H9 (cell line): Measurements from ENCODE around the gene CAMTA1. TPM values are rescaled to one million over a fixed set of nuclear protein-coding genes. Genes with fewer than 3 reads are reported as not detected.
A peak's percentile ranks its signal among the peaks of the same experiment; 100 is the strongest.

Experiments used
- DNase-seq: peaks from one replicate; pipeline ENCODE4 v3.0.0-alpha.2; 2017
- H2AFZ ChIP-seq: one replicate; pipeline ENCODE4 v1.6.1; 2013; ENCODE audit warnings: mild to moderate bottlenecking, low read length, control low read depth, moderate library complexity
- H2AK5ac ChIP-seq: 2 replicates; pipeline ENCODE4 v1.6.1; 2013; ENCODE audit warnings: low read length, control low read depth, mixed read lengths; ENCODE audit not compliant: insufficient read length
- H2BK120ac ChIP-seq: one replicate; pipeline ENCODE4 v1.6.1; 2013; ENCODE audit warnings: low read depth, mild to moderate bottlenecking, low read length, control low read depth, inconsistent platforms; ENCODE audit not compliant: poor library complexity, severe bottlenecking
- H2BK12ac ChIP-seq: 2 replicates; pipeline ENCODE4 v1.6.1; 2013; ENCODE audit warnings: low read length, control low read depth, mixed read lengths, low read depth; ENCODE audit not compliant: insufficient read length
- H2BK15ac ChIP-seq: 2 replicates; pipeline ENCODE4 v1.6.1; 2013; ENCODE audit warnings: low read depth, low read length, control low read depth
- H2BK20ac ChIP-seq: one replicate; pipeline ENCODE4 v1.6.1; 2013; ENCODE audit warnings: low read depth, mild to moderate bottlenecking, low read length, control low read depth, inconsistent platforms; ENCODE audit not compliant: poor library complexity, severe bottlenecking
- H2BK5ac ChIP-seq: 2 replicates; pipeline ENCODE4 v1.6.1; 2013; ENCODE audit warnings: low read length, control low read depth, mixed read lengths; ENCODE audit not compliant: insufficient read length
- H3K14ac ChIP-seq: 2 replicates; pipeline ENCODE4 v1.6.1; 2013; ENCODE audit warnings: low read length, control low read depth; ENCODE audit not compliant: insufficient read depth
- H3K18ac ChIP-seq: 2 replicates; pipeline ENCODE4 v1.6.1; 2013; ENCODE audit warnings: low read depth, mild to moderate bottlenecking, mixed read lengths, low read length, control low read depth; ENCODE audit not compliant: insufficient read length
- H3K23ac ChIP-seq: 2 replicates; pipeline ENCODE4 v1.6.1; 2013; ENCODE audit warnings: low read length, control low read depth, mixed read lengths, low read depth; ENCODE audit not compliant: insufficient read length
- H3K23me2 ChIP-seq: 2 replicates; pipeline ENCODE4 v1.6.1; 2013; ENCODE audit warnings: low read depth, mild to moderate bottlenecking, mixed read lengths, low read length, control low read depth; ENCODE audit not compliant: insufficient read length, poor library complexity, severe bottlenecking
- H3K27ac ChIP-seq: 2 replicates; pipeline ENCODE4 v1.5.1; 2013; ENCODE audit warnings: low read length, control low read depth, mixed read lengths, low read depth; ENCODE audit not compliant: insufficient read length
- H3K27me3 ChIP-seq: 2 replicates; pipeline ENCODE4 v1.6.1; 2013; ENCODE audit warnings: low read length, control low read depth, inconsistent platforms; ENCODE audit not compliant: insufficient read depth
- H3K4ac ChIP-seq: 2 replicates; pipeline ENCODE4 v1.6.1; 2013; ENCODE audit warnings: low read depth, mild to moderate bottlenecking, control low read depth, inconsistent platforms, low read length, moderate library complexity
- H3K4me1 ChIP-seq: 2 replicates; pipeline ENCODE4 v1.6.1; 2013; ENCODE audit warnings: low read length, control low read depth, inconsistent platforms; ENCODE audit not compliant: insufficient read depth
- H3K4me2 ChIP-seq: 2 replicates; pipeline ENCODE4 v1.6.1; 2013; ENCODE audit warnings: low read length, control low read depth, mixed read lengths; ENCODE audit not compliant: insufficient read length, insufficient read depth
- H3K56ac ChIP-seq: 2 replicates; pipeline ENCODE4 v1.6.1; 2013; ENCODE audit warnings: low read depth, mild to moderate bottlenecking, mixed read lengths, low read length, control low read depth; ENCODE audit not compliant: insufficient read length
- H3K79me1 ChIP-seq: 2 replicates; pipeline ENCODE4 v1.6.1; 2013; ENCODE audit warnings: low read depth, mild to moderate bottlenecking, moderate library complexity, low read length, control low read depth, inconsistent platforms; ENCODE audit not compliant: insufficient read depth, poor library complexity, severe bottlenecking
- H3K79me2 ChIP-seq: 2 replicates; pipeline ENCODE4 v1.6.1; 2013; ENCODE audit warnings: low read length, control low read depth, inconsistent platforms; ENCODE audit not compliant: insufficient read depth
- H3K9ac ChIP-seq: 2 replicates; pipeline ENCODE4 v1.6.1; 2013; ENCODE audit warnings: low read length, control low read depth, mixed read lengths; ENCODE audit not compliant: insufficient read length; ENCODE audit errors: extremely low read depth
- H3K9me3 ChIP-seq: one replicate; pipeline ENCODE4 v1.6.1; 2013; ENCODE audit warnings: low read depth, low read length, inconsistent platforms; ENCODE audit not compliant: control insufficient read depth
- H3T11ph ChIP-seq: one replicate; pipeline ENCODE4 v1.6.1; 2013; ENCODE audit warnings: mild to moderate bottlenecking, low read length, control low read depth, inconsistent platforms
- H4K20me1 ChIP-seq: one replicate; pipeline ENCODE4 v1.6.1; 2013; ENCODE audit not compliant: control insufficient read depth, insufficient read length, insufficient read depth
- H4K5ac ChIP-seq: 2 replicates; pipeline ENCODE4 v1.6.1; 2013; ENCODE audit warnings: low read depth, mild to moderate bottlenecking, mixed read lengths, low read length, control low read depth; ENCODE audit not compliant: insufficient read length
- H4K8ac ChIP-seq: replicated peaks from 2 replicates; pipeline ENCODE4 v1.6.1; 2013; ENCODE audit warnings: low read length, control low read depth, mixed read lengths, low read depth; ENCODE audit not compliant: insufficient read length
- H4K91ac ChIP-seq: 2 replicates; pipeline ENCODE4 v1.6.1; 2013; ENCODE audit warnings: low read depth, mild to moderate bottlenecking, moderate library complexity, mixed read lengths, low read length, control low read depth; ENCODE audit not compliant: insufficient read length
- H3K27ac Mint-ChIP-seq, 3 experiments: 2 replicates in 2 of 3; 3 replicates in 1 of 3; pipeline ENCODE4 v1.8.0; 2020 to 2021; ENCODE audit warnings: mixed read lengths in 3 of 3, mild to moderate bottlenecking in 1 of 3, moderate library complexity in 1 of 3
- H3K27me3 Mint-ChIP-seq: 2 replicates; pipeline ENCODE4 v1.8.0; 2021; ENCODE audit warnings: low read depth, mild to moderate bottlenecking, moderate library complexity, mixed read lengths
- H3K36me3 Mint-ChIP-seq, 3 experiments: 2 replicates in 2 of 3; 3 replicates in 1 of 3; pipeline ENCODE4 v1.8.0; 2020 to 2021; ENCODE audit warnings: low read depth in 3 of 3, mixed read lengths in 3 of 3; ENCODE audit not compliant: insufficient read depth in 1 of 3
- H3K4me1 Mint-ChIP-seq, 2 experiments: 2 replicates each; pipeline ENCODE4 v1.8.0; 2020; ENCODE audit warnings: mixed read lengths in 2 of 2
- H3K4me3 Mint-ChIP-seq, 2 experiments: 2 replicates in 1 of 2; 3 replicates in 1 of 2; pipeline ENCODE4 v1.8.0; 2020 to 2021; ENCODE audit warnings: mild to moderate bottlenecking in 2 of 2, mixed read lengths in 2 of 2, moderate library complexity in 1 of 2
- H3K9me3 Mint-ChIP-seq, 2 experiments: 2 replicates in 1 of 2; 3 replicates in 1 of 2; pipeline ENCODE4 v1.8.0; 2020; ENCODE audit warnings: mild to moderate bottlenecking in 2 of 2, mixed read lengths in 2 of 2, moderate library complexity in 1 of 2
- WGBS: extraction: QIAGEN DNeasy Blood & Tissue Kit; methylation state at CpG from one replicate; pipeline ENCODE4 v1.1.7; 2013; ENCODE audit warnings: missing lambda C conversion rate, low lambda C conversion rate, mixed read lengths; ENCODE audit not compliant: insufficient read length; ENCODE audit errors: extremely low coverage; 5-methylcytosine and 5-hydroxymethylcytosine counted together
- total RNA-seq: library from RNA; stranded (reverse); gene quantifications from 2 replicates; pipeline ENCODE4 v1.2.1, GENCODE V29; 2021
- TF ChIP-seq, protein P1 (sequence below): fragments of 200-600 bp; sonication (generic); conservative IDR thresholded peaks from 3 replicates; pipeline ENCODE4 v1.8.0; 2021; ENCODE audit warnings: antibody characterized with exemption, mild to moderate bottlenecking

The CAMTA1 gene
- total RNA-seq, 1 experiment from 2014 or later: 115 TPM

DNA sequence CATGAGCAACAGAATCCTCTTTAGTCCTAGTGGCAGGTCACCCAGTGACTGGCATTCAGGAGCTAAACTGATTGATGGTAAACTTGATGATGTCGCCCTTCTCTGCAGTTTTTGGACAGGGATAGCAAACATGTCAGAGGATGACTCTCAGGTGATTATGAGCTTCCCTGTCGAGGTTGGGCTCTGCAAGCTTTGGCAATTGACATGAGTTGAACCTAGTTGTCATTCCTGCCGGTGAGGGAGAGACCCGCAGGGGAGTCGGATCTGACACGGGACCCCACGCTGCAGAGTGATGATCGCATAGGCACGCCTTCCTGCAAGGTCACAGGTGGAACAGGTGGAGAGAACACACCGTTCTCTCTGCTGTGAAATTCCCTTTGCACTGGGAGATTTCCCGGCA is 547.8 kb downstream of the CAMTA1 start:
- no peak overlapping the region for H4K5ac ChIP-seq
- H3K79me2 ChIP-seq: no peaks in the 10 kb centered on the region
- no peaks in the 10 kb centered on the region for H3K23me2 ChIP-seq
- peaks cover 0 to 8% (median 2%) of the 10 kb centered on the region in 3 experiments; a peak in 5 of 7 replicates for H3K36me3 Mint-ChIP-seq
- no peak overlapping the region for H3K9ac ChIP-seq
- H3K23ac ChIP-seq: no peak overlapping the region
- DNase-seq: peak; percentile 9
- no peak overlapping the region for H2BK20ac ChIP-seq
- no peaks in the 10 kb centered on the region for H3K4me1 ChIP-seq
- no CpG with 5 or more reads among the region's 11 CpGs for WGBS
- no peak overlapping the region for H3K4me2 ChIP-seq
- no peak overlapping the region for H3K4ac ChIP-seq
- peaks cover 9 to 18% of the 10 kb centered on the region in 2 experiments for H3K4me1 Mint-ChIP-seq
- H3K4me3 Mint-ChIP-seq: no peak overlapping the region
- no peak overlapping the region; a peak in 1 of 7 replicates for H3K27ac Mint-ChIP-seq
- H3K79me1 ChIP-seq: no peaks in the 10 kb centered on the region
- no peak overlapping the region for H2AK5ac ChIP-seq
- H3K27ac ChIP-seq: no peak overlapping the region
- TF ChIP-seq, protein P1, sequence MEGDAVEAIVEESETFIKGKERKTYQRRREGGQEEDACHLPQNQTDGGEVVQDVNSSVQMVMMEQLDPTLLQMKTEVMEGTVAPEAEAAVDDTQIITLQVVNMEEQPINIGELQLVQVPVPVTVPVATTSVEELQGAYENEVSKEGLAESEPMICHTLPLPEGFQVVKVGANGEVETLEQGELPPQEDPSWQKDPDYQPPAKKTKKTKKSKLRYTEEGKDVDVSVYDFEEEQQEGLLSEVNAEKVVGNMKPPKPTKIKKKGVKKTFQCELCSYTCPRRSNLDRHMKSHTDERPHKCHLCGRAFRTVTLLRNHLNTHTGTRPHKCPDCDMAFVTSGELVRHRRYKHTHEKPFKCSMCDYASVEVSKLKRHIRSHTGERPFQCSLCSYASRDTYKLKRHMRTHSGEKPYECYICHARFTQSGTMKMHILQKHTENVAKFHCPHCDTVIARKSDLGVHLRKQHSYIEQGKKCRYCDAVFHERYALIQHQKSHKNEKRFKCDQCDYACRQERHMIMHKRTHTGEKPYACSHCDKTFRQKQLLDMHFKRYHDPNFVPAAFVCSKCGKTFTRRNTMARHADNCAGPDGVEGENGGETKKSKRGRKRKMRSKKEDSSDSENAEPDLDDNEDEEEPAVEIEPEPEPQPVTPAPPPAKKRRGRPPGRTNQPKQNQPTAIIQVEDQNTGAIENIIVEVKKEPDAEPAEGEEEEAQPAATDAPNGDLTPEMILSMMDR: no peak
- H4K20me1 ChIP-seq: no peaks in the 10 kb centered on the region
- H4K8ac ChIP-seq: no peak overlapping the region
- no peak overlapping the region for H3K18ac ChIP-seq
- H3T11ph ChIP-seq: no peak overlapping the region
- no peak overlapping the region for H2AFZ ChIP-seq
- H3K14ac ChIP-seq: no peak overlapping the region
- H3K56ac ChIP-seq: no peak overlapping the region
- H3K27me3 ChIP-seq: no peaks in the 10 kb centered on the region
- no peaks in the 10 kb centered on the region for H3K9me3 ChIP-seq
- no peak overlapping the region for H2BK120ac ChIP-seq
- H4K91ac ChIP-seq: no peak overlapping the region
- H2BK15ac ChIP-seq: no peak overlapping the region
- H3K9me3 Mint-ChIP-seq: peaks cover 4 to 7% of the 10 kb centered on the region in 2 experiments; a peak in 3 of 5 replicates
- H2BK12ac ChIP-seq: no peak overlapping the region
- H2BK5ac ChIP-seq: no peak overlapping the region
- H3K27me3 Mint-ChIP-seq: no peaks in the 10 kb centered on the region; the same call in 1 of the 2 replicates
